GM18517 (cell line): ENCODE results near the gene MTMR1.

ENCODE experiments used
- ATAC-seq: cut with Tn5 transposase; IDR thresholded peaks from one replicate; pipeline ENCODE4 v1.9.1; 2021; ENCODE audit warnings: mild to moderate bottlenecking, moderate library complexity; ENCODE audit not compliant: unreplicated experiment

Gene MTMR1

GRCh38 chrX:150762258-150763165, 69.3 kb downstream of the MTMR1 start:
- ATAC-seq = no peak

DNA sequence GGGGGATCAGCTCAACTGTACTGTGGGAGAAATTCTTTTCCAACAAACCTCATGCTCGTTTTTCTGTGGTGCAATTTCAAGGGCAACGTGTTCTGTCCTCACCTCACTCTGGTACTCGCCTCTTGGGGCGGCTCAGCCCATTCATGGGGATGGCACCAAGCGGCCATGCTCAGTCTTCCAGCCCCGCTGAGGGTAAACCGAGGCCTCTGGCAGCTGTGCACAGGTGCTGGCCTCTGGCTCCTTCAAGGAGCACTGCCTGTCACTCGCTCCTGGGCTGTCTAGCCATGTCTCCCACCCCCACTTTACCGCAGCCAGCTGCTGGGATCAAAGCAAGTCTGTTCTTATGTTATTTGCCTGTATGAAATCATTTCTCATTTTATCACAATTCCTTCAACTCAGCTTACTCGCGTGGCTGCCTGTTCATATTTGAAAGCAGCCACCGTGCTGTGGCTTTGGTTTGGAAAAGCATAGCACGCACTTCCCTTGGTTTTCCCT, 70.2 kb downstream of the MTMR1 start:
- ATAC-seq = no peak

- no peak for ATAC-seq
Observed at GRCh38 chrX:150763810-150764209, 70.6 kb downstream of the MTMR1 start.

DNA sequence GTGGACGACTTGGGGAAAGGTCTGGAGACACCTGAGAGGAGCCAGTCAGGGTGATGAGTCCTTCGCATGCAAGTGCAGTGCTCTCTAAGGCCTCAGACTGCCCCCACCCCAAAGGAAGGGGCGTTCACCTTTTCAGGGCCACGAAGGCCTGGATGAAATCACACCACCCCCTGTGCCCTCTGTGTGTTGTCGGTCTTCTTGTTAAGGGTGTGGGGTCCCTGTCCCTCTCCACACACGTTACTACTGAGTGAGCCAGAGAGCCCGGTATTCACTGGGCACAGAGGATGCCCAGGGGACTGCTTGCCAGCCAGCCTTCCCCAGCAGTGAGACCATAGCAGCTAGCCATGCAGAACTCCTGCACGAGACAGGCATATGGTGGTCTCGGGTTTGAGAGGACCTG, 72.0 kb downstream of the MTMR1 start:
- ATAC-seq = no peak

DNA sequence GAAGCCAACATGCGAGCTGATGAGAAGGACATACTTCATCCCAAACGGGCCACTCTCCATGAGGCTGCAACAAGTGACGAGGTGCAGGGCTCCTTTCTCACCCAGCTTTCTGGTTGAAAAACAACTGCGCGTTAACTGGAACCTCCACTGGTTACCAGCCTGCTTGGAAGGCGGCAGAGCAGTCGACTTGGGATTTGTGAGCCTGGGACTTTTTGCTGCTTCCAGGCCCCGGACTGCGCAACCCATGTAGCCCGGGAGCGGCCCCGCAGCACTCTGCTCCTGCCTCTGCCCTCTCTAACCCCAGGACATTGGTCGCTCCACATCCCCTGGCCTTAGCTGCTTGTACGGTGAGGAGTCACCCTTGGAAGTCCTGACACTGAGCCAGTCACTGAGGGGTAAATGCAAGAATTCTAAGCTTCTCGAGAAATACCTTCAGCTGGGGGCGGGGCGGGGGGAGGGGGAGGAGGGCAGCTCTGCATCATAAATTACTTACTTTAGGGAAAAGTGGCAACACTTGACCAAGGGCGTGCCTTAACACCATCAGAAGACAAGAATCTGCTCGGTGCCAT, 72.7 kb downstream of the MTMR1 start:
- no peak for ATAC-seq

DNA sequence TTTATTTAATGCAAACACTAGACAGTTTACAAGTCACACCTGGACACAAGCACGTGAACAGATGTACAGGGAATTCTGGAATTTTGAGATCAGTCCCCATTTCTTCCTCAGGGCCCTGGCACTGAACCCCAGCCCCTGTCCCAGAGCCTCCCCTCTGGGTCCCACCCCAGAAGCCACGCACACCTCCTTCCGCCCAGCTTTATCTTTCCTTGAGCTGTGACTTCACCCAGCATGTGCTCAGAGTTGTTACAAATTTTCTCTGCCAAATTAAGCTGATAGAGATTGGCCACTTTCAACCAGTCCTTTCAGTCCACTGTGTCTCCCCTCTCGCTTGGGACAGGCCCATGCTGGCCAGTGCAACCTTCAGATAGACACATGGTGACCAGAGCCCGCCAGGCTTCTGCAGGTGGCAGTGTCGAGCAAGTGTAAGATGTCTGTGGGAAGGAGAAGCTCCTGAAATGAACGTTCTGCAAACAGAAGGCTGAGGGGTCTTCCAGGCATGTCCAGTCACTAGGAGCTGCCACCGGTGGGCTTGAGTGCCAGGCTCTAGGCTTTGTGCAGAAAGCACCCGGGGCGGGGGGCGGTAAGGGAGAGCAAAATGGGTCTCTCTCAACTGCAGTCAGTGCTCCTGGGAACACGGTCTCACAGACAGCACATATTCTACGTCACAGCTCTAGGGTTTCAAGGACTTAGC, 73.3 kb downstream of the MTMR1 start:
- no peak for ATAC-seq

DNA sequence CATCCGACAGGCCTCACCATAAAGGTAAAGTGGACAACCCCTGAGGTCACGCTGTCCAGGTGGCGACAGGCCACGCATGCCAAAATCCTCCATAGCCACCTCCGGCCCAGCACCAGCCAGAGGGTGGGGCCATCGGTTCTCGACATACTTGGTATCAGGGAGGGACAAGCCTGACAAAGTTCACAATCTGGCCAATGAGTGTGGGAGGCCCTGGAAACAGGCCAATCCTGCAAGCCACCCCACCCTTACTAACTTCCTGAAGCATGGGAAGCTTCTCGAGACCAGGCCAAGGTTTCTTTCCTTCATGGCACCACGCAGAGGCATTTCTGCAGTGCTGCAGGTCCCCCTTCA, 73.8 kb downstream of the MTMR1 start:
- ATAC-seq = no peak

DNA sequence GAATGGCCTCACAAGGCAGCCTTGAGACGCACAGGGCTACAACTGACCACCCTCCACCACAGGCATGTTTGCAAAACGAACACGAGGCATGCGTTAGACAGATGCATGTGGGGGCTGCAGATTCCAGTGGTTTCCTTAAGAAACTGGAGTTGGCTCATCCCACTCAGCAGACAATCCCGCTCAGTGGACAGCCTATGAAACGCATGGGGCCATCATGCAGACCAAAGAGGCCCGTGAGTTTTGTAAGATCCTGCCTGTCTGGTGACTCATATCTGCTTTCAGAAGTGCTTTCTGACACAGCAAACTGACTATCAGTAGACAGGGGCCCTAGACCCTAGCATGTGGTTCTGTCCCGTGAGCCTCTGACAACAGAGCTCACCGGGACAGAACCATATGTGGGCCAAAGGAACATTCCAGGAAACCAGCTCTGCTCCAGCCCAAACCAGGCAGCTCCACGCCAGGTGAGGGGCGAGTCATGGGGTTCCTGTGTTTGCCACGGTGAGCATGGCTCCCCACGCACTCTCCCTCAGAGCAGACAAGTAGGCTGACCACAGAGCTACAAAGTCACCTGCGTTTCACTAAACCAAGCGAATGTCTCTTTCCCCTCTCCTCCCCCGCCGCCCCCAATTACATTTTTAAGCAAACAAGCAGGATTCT, 74.4 kb downstream of the MTMR1 start:
- ATAC-seq = no peak

GRCh38 chrX:150768132-150768485, 74.9 kb downstream of the MTMR1 start:
- no peak for ATAC-seq

DNA sequence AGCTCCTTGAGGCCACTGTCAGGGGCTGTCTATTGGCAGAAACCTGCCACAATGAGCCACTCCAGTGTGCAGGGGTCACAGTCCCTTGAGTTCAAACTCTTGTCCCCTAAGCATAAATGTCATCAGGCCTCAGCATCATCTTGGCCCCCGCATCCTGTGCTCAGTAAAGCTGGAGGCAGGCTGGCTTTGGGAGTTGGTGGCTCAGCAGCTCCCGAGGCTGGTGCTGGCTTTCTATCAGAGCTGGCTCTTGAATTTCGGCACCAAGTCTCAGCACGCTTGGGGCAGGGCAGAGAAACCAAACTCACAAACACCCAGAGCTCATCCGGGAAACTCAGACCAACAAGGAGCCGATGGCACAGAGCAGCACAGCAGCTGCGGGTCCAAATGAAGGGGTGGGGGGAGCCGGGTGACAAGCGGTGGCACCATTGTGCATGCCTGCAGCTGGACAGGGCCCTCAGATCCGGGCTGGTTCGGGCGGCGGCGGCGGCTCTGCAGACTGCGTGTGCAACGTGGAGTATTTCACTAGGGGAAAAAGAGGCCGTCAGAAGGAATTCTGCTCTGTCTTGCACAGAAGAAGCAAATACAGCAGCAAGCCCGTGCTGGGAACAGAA, 75.5 kb downstream of the MTMR1 start:
- ATAC-seq = no peak

- no peak for ATAC-seq
Observed at GRCh38 chrX:150769408-150769807, 76.2 kb downstream of the MTMR1 start.

GRCh38 chrX:150770623-150771022, 77.4 kb downstream of the MTMR1 start:
- no peak for ATAC-seq

GRCh38 chrX:150771116-150771515, 77.9 kb downstream of the MTMR1 start:
- no peak for ATAC-seq

DNA sequence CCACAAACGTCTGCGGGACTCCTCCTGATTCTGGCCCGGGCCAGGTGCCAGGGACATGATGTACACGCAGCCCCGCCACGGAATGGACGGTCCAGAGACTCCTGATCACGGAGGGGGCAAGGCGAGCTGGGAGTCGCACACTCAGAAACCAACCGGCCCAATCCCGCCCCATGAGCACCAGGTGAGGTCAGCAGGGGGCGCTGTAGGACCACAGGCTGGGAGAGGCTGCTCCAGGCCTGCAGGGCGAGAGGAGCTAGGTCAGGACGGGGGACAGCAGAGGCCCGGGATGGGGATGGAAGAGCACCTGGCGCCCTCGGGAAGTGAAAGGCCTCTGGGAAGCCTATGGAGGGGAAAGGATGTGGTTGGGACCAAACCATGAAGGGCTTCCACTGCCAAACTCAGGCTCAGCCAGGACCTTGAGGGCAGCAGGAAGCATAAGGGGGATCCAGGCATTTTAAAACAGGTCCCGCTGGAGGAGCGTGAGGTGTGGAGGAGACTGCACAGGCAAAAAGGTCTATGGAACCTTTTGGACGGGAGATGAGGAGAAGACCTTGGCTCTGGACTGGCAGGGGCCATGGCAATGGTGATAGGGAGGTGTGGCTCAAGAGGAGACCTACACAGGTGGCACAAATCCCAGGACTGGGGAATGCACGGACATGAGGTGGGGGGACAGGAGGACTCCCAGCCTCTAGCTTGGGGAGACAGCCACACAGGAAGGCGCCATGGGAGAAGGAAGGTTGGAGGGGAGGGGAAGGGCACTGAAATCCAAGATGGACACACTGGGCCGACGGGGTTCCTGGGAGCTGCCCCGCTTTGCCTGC, 79.2 kb downstream of the MTMR1 start:
- no peak for ATAC-seq

- ATAC-seq = no peak
Observed at GRCh38 chrX:150773117-150773516, 79.9 kb downstream of the MTMR1 start.

GRCh38 chrX:150773634-150774033, 80.4 kb downstream of the MTMR1 start:
- ATAC-seq = no peak

DNA sequence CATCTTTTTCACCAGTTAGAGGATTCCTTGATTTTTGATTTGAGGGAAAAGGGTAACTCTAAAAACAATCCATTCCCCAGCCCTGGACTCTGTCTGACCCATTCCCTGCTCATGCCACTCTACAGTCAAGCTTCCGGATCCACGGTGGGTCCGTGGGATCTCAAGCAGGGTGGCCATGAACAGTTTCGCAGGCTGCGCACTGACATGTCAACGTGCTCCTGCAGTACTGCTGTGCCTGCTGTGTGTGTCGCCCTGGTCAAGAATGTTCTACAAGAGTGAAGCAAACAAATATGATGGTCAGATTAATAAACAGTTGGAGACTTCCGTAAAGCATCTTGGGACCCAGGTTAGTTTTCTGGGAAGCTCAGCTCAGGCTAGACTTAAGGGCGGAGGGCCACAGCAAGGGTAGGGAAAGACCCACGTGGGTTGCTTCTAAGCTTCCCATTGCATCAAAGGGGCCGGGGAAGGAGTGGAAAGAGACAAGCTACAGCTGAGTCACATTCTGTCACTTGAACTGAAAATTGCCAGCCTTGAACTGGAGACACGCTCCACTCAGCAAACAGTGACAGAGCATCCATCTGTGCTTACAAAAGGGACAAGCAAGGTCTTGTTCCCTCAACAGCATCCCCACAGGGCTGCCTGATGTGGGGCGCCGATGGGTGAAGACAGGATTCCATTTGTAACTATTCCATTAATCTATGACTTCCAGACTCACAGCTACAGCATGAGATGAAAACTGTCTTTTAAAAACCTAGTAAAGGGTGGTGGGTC, 81.8 kb downstream of the MTMR1 start:
- no peak for ATAC-seq

DNA sequence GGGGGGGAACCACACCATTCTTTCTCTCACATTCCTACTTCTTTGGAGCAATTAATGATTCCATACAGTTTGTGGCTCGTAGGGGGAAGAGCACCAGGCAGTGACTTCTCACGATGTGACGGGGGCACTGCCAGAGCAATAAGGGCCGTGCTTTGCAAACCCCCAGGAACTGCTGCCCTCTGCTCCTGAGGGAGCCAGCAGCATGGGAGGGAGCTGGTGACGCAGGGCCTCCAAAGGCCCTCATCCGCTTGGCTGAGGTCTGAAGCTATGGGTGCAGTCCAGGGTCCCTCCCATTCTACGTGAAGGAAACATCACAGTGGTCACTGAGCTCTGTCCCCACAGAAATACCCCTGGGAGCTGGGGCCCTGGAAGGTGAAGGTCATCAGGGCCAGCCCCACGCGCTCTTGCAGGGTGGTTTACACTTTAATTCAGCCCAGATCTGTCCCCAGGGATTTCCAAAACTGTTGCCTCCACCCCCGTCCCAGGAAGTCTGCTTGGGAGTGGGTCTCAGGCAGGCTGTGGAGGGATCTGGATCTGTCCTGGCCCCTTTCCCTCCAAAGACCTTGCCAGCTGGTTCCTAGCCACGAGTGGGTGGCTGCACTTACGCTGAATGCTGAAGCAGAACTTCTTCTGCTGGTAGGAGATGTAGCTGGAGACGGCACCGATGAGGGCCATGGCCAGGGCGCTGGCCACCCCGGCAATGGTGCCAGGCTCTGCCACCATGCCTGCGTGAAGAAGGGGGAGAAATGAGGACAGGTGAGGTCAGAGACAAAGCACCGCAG, 82.6 kb downstream of the MTMR1 start:
- ATAC-seq = no peak
